Neural progenitor cell (in vitro differentiated cells): ENCODE results near the gene FER. TPM values are rescaled to one million over a fixed set of nuclear protein-coding genes. Genes with fewer than 3 reads are reported as not detected.

Experiments used
- DNase-seq: peaks from one replicate; pipeline ENCODE4 v3.0.0-alpha.2; 2016; ENCODE audit warnings: low spot score
- H2AFZ ChIP-seq: fragments of 200-600 bp; sonication (generic); replicated peaks from 2 replicates; pipeline ENCODE4 v1.6.1; 2016; ENCODE audit warnings: antibody characterized with exemption
- H3F3A ChIP-seq: fragments of 200-600 bp; sonication (generic); 2 replicates; pipeline ENCODE4 v1.6.1; 2016; ENCODE audit warnings: antibody characterized with exemption, low read depth
- H3K27ac ChIP-seq: fragments of 200-600 bp; sonication (generic); 2 replicates; pipeline ENCODE4 v1.5.1; 2016; ENCODE audit warnings: mild to moderate bottlenecking
- H3K27me3 ChIP-seq: fragments of 200-600 bp; sonication (generic); 2 replicates; pipeline ENCODE4 v1.6.1; 2016; ENCODE audit warnings: mild to moderate bottlenecking, moderate library complexity
- H3K36me3 ChIP-seq: fragments of 200-600 bp; sonication (generic); 2 replicates; pipeline ENCODE4 v1.5.1; 2016
- H3K4me1 ChIP-seq: fragments of 200-600 bp; sonication (generic); 2 replicates; pipeline ENCODE4 v1.6.1; 2016; ENCODE audit warnings: mixed run types
- H3K4me2 ChIP-seq: fragments of 200-600 bp; sonication (generic); 2 replicates; pipeline ENCODE4 v1.6.1; 2016
- H3K4me3 ChIP-seq: fragments of 200-600 bp; sonication (generic); 2 replicates; pipeline ENCODE4 v1.5.1; 2016
- H3K79me2 ChIP-seq: fragments of 200-600 bp; sonication (generic); 2 replicates; pipeline ENCODE4 v1.6.1; 2016; ENCODE audit warnings: low read depth
- H3K9ac ChIP-seq: fragments of 200-600 bp; sonication (generic); 2 replicates; pipeline ENCODE4 v1.6.1; 2016
- H3K9me3 ChIP-seq: fragments of 200-600 bp; sonication (generic); 2 replicates; pipeline ENCODE4 v1.5.1; 2016; ENCODE audit warnings: low read depth
- H4K20me1 ChIP-seq: fragments of 200-600 bp; sonication (generic); 2 replicates; pipeline ENCODE4 v1.6.1; 2016; ENCODE audit warnings: low read depth
- H3K27ac Mint-ChIP-seq: 3 replicates; pipeline ENCODE4 v1.8.0; 2021; ENCODE audit warnings: mixed read lengths
- H3K27me3 Mint-ChIP-seq: 2 replicates; pipeline ENCODE4 v1.8.0; 2022; ENCODE audit warnings: low read depth, mild to moderate bottlenecking, inconsistent platforms, moderate library complexity, mixed read lengths; ENCODE audit not compliant: insufficient read depth
- H3K36me3 Mint-ChIP-seq: 3 replicates; pipeline ENCODE4 v1.8.0; 2021; ENCODE audit warnings: mixed read lengths
- H3K4me1 Mint-ChIP-seq: 3 replicates; pipeline ENCODE4 v1.8.0; 2021; ENCODE audit warnings: mixed read lengths
- H3K4me3 Mint-ChIP-seq: 3 replicates; pipeline ENCODE4 v1.8.0; 2021; ENCODE audit warnings: mild to moderate bottlenecking, moderate library complexity, mixed read lengths
- H3K9me3 Mint-ChIP-seq: 3 replicates; pipeline ENCODE4 v1.8.0; 2020; ENCODE audit warnings: mixed read lengths
- EZH2 ChIP-seq: fragments of 200-600 bp; sonication (generic); IDR thresholded peaks from 2 replicates; pipeline ENCODE4 v1.6.1; 2017; ENCODE audit warnings: antibody characterized with exemption, mild to moderate bottlenecking, moderate library complexity
- EZH2phosphoT487 ChIP-seq: fragments of 200-600 bp; sonication (generic); IDR thresholded peaks from 2 replicates; pipeline ENCODE4 v1.6.1; 2017; ENCODE audit warnings: antibody characterized with exemption
- total RNA-seq: library from RNA; depleted of rRNA; stranded (reverse); fragments of >200 nt; gene quantifications from 2 replicates; pipeline ENCODE4 v1.2.3, GENCODE V29; 2015; ENCODE audit warnings: low replicate concordance
- TF ChIP-seq, protein P1 (sequence below): fragments of 200-600 bp; sonication (generic); IDR thresholded peaks from 2 replicates; pipeline ENCODE4 v1.5.1; 2017; ENCODE audit warnings: antibody characterized with exemption, mild to moderate bottlenecking

Gene FER
- total RNA-seq, 1 donor from 2014 or later = 25.0 TPM

GRCh38 chr5:109143031-109143430, 395.3 kb downstream of the FER start:
- DNase-seq = no peak
- Histone ChIP-seq H3K4me1 (no peaks in the 10 kb centered on the region), H3K27me3 (no peaks in the 10 kb centered on the region), H3K27ac (no peak overlapping the region), H2AFZ (no peak overlapping the region), H3K9ac (no peak overlapping the region), H3K9me3 (no peaks in the 10 kb centered on the region), H3K36me3 (no peaks in the 10 kb centered on the region), H3K4me3 (no peak overlapping the region), H4K20me1 (no peaks in the 10 kb centered on the region), H3F3A (no peaks in the 10 kb centered on the region), H3K79me2 (no peaks in the 10 kb centered on the region), H3K4me2 (no peak overlapping the region)
- Mint-ChIP-seq H3K27ac (no peak overlapping the region), H3K4me3 (no peak overlapping the region), H3K4me1 (peaks cover 2% of the 10 kb centered on the region), H3K27me3 (no peaks in the 10 kb centered on the region), H3K36me3 (no peaks in the 10 kb centered on the region), H3K9me3 (no peaks in the 10 kb centered on the region)
- TF ChIP-seq, protein P1, sequence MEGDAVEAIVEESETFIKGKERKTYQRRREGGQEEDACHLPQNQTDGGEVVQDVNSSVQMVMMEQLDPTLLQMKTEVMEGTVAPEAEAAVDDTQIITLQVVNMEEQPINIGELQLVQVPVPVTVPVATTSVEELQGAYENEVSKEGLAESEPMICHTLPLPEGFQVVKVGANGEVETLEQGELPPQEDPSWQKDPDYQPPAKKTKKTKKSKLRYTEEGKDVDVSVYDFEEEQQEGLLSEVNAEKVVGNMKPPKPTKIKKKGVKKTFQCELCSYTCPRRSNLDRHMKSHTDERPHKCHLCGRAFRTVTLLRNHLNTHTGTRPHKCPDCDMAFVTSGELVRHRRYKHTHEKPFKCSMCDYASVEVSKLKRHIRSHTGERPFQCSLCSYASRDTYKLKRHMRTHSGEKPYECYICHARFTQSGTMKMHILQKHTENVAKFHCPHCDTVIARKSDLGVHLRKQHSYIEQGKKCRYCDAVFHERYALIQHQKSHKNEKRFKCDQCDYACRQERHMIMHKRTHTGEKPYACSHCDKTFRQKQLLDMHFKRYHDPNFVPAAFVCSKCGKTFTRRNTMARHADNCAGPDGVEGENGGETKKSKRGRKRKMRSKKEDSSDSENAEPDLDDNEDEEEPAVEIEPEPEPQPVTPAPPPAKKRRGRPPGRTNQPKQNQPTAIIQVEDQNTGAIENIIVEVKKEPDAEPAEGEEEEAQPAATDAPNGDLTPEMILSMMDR = no peak
- TF ChIP-seq EZH2 = no peak
- TF ChIP-seq EZH2phosphoT487 = no peak

GRCh38 chr5:109145139-109145538, 397.4 kb downstream of the FER start:
- H3K27me3 Mint-ChIP-seq = no peaks in the 10 kb centered on the region

GRCh38 chr5:109146591-109146990, 398.9 kb downstream of the FER start:
- Histone ChIP-seq H3K9me3 (no peaks in the 10 kb centered on the region), H3K4me3 (no peak overlapping the region), H2AFZ (no peak overlapping the region), H3F3A (no peaks in the 10 kb centered on the region), H4K20me1 (no peaks in the 10 kb centered on the region), H3K27me3 (no peaks in the 10 kb centered on the region), H3K4me2 (no peak overlapping the region), H3K36me3 (no peaks in the 10 kb centered on the region), H3K27ac (no peak overlapping the region), H3K4me1 (no peaks in the 10 kb centered on the region), H3K9ac (no peak overlapping the region), H3K79me2 (no peaks in the 10 kb centered on the region)
- H3K4me1 Mint-ChIP-seq = peaks cover 2% of the 10 kb centered on the region
- H3K9me3 Mint-ChIP-seq = no peaks in the 10 kb centered on the region
- H3K4me3 Mint-ChIP-seq = no peak overlapping the region
- no peaks in the 10 kb centered on the region for H3K27me3 Mint-ChIP-seq
- no peak for DNase-seq
- TF ChIP-seq EZH2 (no peak), EZH2phosphoT487 (no peak)
- TF ChIP-seq, protein P1 = no peak
- H3K36me3 Mint-ChIP-seq = no peaks in the 10 kb centered on the region
- no peak overlapping the region for H3K27ac Mint-ChIP-seq

More at GRCh38 chr5:109145139-109145538, 397.4 kb downstream of the FER start:
- Histone ChIP-seq H3K27ac (no peak overlapping the region), H3K27me3 (no peaks in the 10 kb centered on the region), H3K9ac (no peak overlapping the region), H3F3A (no peaks in the 10 kb centered on the region), H3K4me1 (no peaks in the 10 kb centered on the region), H4K20me1 (no peaks in the 10 kb centered on the region), H3K79me2 (no peaks in the 10 kb centered on the region), H3K4me3 (no peak overlapping the region), H2AFZ (no peak overlapping the region), H3K9me3 (no peaks in the 10 kb centered on the region), H3K4me2 (no peak overlapping the region), H3K36me3 (no peaks in the 10 kb centered on the region)
- no peaks in the 10 kb centered on the region for H3K9me3 Mint-ChIP-seq
- H3K4me1 Mint-ChIP-seq = peaks cover 2% of the 10 kb centered on the region
- H3K36me3 Mint-ChIP-seq = no peaks in the 10 kb centered on the region
- H3K27ac Mint-ChIP-seq = no peak overlapping the region
- no peak overlapping the region for H3K4me3 Mint-ChIP-seq
- no peak for DNase-seq
- TF ChIP-seq, protein P1 = no peak
- TF ChIP-seq EZH2phosphoT487 = no peak
- TF ChIP-seq EZH2 = no peak
